ENCODE measurements around the gene PLCD3. TPM values are rescaled to one million over a fixed set of nuclear protein-coding genes. Genes with fewer than 3 reads are reported as not detected.

PLCD3 gene
- total and polyA plus RNA-seq, 2 of the 13 experiments (the other 11 are each of a cell fraction or from before 2014, with no cell fraction given) = 11.3 to 39.1 TPM

DNA sequence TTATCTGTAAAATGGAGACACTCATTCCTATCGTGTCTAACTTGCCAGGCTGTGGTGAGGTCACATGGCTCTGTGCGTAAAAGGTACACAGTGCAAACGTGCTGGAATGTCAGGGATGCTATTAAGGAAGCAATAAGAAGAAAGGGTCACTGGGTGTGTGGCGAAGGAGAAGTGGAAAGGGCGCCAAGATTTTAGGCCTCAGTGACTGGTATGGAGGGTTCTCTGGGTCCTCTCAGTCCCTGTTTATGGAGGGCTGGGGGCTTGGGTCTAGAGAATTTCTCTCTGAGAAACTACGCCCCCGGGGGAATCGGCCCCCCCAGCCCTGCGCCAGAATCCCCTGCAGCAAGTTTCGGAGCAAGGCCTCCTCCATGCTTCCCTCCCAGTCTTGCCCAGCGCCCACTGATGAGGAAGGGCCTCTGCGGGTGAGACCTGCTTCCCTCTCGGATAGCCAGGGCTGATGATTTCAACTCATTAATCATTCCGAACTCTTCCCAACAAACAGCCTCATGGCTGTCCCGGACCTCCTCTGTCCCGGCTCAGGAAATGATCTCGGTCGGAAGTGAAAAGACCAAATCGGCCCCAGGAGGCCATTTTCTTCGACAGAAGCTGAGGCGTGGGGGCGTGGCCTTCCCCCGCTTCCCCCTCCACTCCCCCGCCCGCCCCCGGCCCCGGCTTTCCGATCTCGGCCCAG lies 14.7 kb upstream of the PLCD3 start (continued):
- TF ChIP-seq HDAC6 (IDR thresholded peaks at IDR 0.05; ENCODE audit: low read depth, low read length) (no peak), SOX5 (CRISPR knock-in tag; IDR thresholded peaks at IDR 0.05; ENCODE audit: borderline replicate concordance) (no peak), ZNF670 (CRISPR knock-in tag; IDR thresholded peaks at IDR 0.05; ENCODE audit: borderline replicate concordance) (no peak), MAFK (conservative IDR thresholded peaks at IDR 0.05 in 1 of 2, IDR thresholded peaks at IDR 0.05 in 1 of 2; ENCODE audit: low read length in 2 of 2) (no peak), NFKB2 (CRISPR knock-in tag; IDR thresholded peaks at IDR 0.05; ENCODE audit: borderline replicate concordance) (no peak; the same call in 1 of the 2 replicates), ONECUT2 (CRISPR knock-in tag; IDR thresholded peaks at IDR 0.05) (no peak), ZNF616 (CRISPR knock-in tag; IDR thresholded peaks at IDR 0.05; ENCODE audit: low read depth) (no peak), KMT2A (CRISPR knock-in tag; IDR thresholded peaks at IDR 0.05) (peak; percentile 64; the same call in 1 of the 2 replicates), CEBPB (IDR thresholded peaks at IDR 0.05; ENCODE audit: borderline replicate concordance, low read depth, low read length) (no peak), ZNF329 (CRISPR knock-in tag; IDR thresholded peaks at IDR 0.05; ENCODE audit: low read depth) (no peak)
- TF ChIP-seq, protein P1, sequence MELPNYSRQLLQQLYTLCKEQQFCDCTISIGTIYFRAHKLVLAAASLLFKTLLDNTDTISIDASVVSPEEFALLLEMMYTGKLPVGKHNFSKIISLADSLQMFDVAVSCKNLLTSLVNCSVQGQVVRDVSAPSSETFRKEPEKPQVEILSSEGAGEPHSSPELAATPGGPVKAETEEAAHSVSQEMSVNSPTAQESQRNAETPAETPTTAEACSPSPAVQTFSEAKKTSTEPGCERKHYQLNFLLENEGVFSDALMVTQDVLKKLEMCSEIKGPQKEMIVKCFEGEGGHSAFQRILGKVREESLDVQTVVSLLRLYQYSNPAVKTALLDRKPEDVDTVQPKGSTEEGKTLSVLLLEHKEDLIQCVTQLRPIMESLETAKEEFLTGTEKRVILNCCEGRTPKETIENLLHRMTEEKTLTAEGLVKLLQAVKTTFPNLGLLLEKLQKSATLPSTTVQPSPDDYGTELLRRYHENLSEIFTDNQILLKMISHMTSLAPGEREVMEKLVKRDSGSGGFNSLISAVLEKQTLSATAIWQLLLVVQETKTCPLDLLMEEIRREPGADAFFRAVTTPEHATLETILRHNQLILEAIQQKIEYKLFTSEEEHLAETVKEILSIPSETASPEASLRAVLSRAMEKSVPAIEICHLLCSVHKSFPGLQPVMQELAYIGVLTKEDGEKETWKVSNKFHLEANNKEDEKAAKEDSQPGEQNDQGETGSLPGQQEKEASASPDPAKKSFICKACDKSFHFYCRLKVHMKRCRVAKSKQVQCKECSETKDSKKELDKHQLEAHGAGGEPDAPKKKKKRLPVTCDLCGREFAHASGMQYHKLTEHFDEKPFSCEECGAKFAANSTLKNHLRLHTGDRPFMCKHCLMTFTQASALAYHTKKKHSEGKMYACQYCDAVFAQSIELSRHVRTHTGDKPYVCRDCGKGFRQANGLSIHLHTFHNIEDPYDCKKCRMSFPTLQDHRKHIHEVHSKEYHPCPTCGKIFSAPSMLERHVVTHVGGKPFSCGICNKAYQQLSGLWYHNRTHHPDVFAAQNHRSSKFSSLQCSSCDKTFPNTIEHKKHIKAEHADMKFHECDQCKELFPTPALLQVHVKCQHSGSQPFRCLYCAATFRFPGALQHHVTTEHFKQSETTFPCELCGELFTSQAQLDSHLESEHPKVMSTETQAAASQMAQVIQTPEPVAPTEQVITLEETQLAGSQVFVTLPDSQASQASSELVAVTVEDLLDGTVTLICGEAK (IDR thresholded peaks at IDR 0.05) = no peak
- TF ChIP-seq, protein P1 (CRISPR knock-in tag; IDR thresholded peaks at IDR 0.05) = no peak
- TF ChIP-seq, protein P2, sequence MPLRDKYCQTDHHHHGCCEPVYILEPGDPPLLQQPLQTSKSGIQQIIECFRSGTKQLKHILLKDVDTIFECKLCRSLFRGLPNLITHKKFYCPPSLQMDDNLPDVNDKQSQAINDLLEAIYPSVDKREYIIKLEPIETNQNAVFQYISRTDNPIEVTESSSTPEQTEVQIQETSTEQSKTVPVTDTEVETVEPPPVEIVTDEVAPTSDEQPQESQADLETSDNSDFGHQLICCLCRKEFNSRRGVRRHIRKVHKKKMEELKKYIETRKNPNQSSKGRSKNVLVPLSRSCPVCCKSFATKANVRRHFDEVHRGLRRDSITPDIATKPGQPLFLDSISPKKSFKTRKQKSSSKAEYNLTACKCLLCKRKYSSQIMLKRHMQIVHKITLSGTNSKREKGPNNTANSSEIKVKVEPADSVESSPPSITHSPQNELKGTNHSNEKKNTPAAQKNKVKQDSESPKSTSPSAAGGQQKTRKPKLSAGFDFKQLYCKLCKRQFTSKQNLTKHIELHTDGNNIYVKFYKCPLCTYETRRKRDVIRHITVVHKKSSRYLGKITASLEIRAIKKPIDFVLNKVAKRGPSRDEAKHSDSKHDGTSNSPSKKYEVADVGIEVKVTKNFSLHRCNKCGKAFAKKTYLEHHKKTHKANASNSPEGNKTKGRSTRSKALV (CRISPR knock-in tag; IDR thresholded peaks at IDR 0.05) = no peak
- TF ChIP-seq, protein P3, sequence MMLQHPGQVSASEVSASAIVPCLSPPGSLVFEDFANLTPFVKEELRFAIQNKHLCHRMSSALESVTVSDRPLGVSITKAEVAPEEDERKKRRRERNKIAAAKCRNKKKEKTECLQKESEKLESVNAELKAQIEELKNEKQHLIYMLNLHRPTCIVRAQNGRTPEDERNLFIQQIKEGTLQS (CRISPR knock-in tag; IDR thresholded peaks at IDR 0.05) = 0 out of 2 replicates have a peak, but pooled peaks have one; percentile 8
- TF ChIP-seq, protein P4, sequence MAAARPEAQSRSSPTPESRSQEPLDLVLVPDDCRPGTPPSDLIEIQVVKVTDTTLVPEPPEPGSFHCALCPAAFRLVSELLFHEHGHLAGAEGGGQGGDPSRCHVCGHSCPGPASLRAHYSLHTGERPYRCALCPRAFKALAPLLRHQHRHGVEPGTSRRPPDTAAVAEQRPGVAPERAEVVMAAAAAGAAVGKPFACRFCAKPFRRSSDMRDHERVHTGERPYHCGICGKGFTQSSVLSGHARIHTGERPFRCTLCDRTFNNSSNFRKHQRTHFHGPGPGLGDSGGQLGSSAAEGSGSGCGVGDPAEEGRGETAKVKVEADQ (CRISPR knock-in tag; IDR thresholded peaks at IDR 0.05; ENCODE audit: borderline replicate concordance) = 0 out of 2 replicates have a peak, but pooled peaks have one; percentile 9
